Naive B cell (primary cell): ENCODE results near the gene SORCS2. TPM values are rescaled to one million over a fixed set of nuclear protein-coding genes. Genes with fewer than 3 reads are reported as not detected.

ENCODE experiments used
- ATAC-seq, 2 donors: fragments of 150-1000 bp; cut with Tn5 transposase; 2 replicates each; pipeline ENCODE4 v1.10.0; 2021; ENCODE audit warnings: low read depth in 2 of 2, mild to moderate bottlenecking in 2 of 2, moderate library complexity in 2 of 2
- DNase-seq: peaks from one replicate; pipeline ENCODE4 v3.0.0; 2022
- H3K27ac Mint-ChIP-seq, 6 donors: one replicate each; pipeline ENCODE4 v1.8.0; 2020 to 2022; ENCODE audit warnings: mild to moderate bottlenecking in 6 of 6, mixed read lengths in 6 of 6, moderate library complexity in 5 of 6, inconsistent platforms in 2 of 6
- H3K27me3 Mint-ChIP-seq, 3 donors: one replicate each; pipeline ENCODE4 v1.8.0; 2021 to 2022; ENCODE audit warnings: mixed read lengths in 3 of 3, mild to moderate bottlenecking in 1 of 3
- H3K36me3 Mint-ChIP-seq, 2 donors: one replicate each; pipeline ENCODE4 v1.8.0; 2020 to 2022; ENCODE audit warnings: mixed read lengths in 2 of 2, inconsistent platforms in 1 of 2, mild to moderate bottlenecking in 1 of 2
- H3K4me1 Mint-ChIP-seq, 3 donors: one replicate each; pipeline ENCODE4 v1.8.0; 2020 to 2022; ENCODE audit warnings: mixed read lengths in 3 of 3, inconsistent platforms in 1 of 3, mild to moderate bottlenecking in 1 of 3, moderate library complexity in 1 of 3
- H3K4me3 Mint-ChIP-seq, 8 donors: one replicate each; pipeline ENCODE4 v1.8.0; 2020 to 2022; ENCODE audit warnings: mild to moderate bottlenecking in 8 of 8, mixed read lengths in 8 of 8, moderate library complexity in 8 of 8, inconsistent platforms in 2 of 8
- H3K9me3 Mint-ChIP-seq, 7 donors: one replicate each; pipeline ENCODE4 v1.8.0; 2020 to 2022; ENCODE audit warnings: mixed read lengths in 7 of 7, mild to moderate bottlenecking in 5 of 7, inconsistent platforms in 2 of 7, moderate library complexity in 1 of 7
- polyA plus RNA-seq, 6 donors: library from polyadenylated mRNA; unstranded; fragments of 300-500 nt; fragmentation: Illumina TruSeq; gene quantifications; one replicate each; pipeline ENCODE4 v1.2.3, GENCODE V29; 2021; ENCODE audit warnings: low read depth in 6 of 6

Gene SORCS2
- polyA plus RNA-seq, 6 donors from 2014 or later, result not detected

DNA sequence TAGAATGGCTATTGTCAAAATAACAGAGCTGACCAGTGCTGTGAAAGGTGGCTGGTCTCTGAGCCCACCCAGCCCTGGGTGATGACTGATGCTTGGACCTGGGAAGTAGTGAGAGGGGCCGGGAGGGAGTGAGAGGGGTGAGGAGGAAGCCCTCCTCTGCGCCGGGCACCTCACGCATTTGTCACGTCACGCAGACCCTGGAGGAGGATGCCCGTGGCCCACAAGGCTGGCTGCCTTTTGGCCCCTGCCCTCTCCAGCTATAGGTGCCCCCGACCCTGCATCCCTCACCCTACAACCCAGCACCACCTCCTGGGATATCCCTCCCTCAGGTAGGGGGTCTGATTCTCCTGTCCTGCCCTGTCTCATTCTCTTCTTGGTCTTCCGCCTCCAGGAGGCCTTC, 539.9 kb downstream of the SORCS2 start:
- no peaks in the 10 kb centered on the region for H3K36me3 Mint-ChIP-seq
- H3K9me3 Mint-ChIP-seq, result no peaks in the 10 kb centered on the region
- DNase-seq, result no peak
- H3K4me1 Mint-ChIP-seq, result peaks cover 0 to 5% (median 0%) of the 10 kb centered on the region in 3 donors
- ATAC-seq, result no peak
- H3K27me3 Mint-ChIP-seq, result peaks cover 0 to 11% (median 7%) of the 10 kb centered on the region in 3 donors
- H3K4me3 Mint-ChIP-seq, result no peak overlapping the region
- H3K27ac Mint-ChIP-seq, result no peak overlapping the region

DNA sequence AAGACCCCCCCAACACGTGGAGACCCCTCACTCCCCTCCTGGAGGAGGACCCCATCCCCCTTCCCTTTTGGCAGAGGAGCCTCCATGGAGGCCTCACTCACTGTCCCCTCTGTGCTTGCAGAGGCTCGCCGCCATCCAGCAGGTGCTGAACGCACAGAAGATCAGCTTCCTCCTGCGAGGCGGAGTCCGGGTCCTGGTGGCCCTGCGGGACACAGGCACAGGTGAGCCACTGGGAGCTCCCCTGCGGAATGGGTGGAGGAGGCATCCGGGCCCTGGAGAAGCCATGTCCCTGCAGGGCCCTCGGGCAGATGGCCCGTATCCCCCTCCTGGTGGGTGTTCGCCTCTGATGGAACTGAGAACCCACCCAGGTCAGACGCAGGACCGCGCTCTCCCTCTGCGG, 540.9 kb downstream of the SORCS2 start:
- Mint-ChIP-seq H3K4me3 (no peak overlapping the region), H3K27ac (no peak overlapping the region), H3K27me3 (peaks cover 0 to 11% (median 7%) of the 10 kb centered on the region in 3 donors), H3K36me3 (no peaks in the 10 kb centered on the region), H3K4me1 (peaks cover 0 to 5% (median 0%) of the 10 kb centered on the region in 3 donors), H3K9me3 (no peaks in the 10 kb centered on the region)
- no peak for DNase-seq
- ATAC-seq, result no peak

GRCh38 chr4:7733801-7734650, 541.7 kb downstream of the SORCS2 start:
- Mint-ChIP-seq H3K9me3 (no peaks in the 10 kb centered on the region), H3K4me3 (peak overlapping the region in 1 of 8 donors; percentile 52), H3K4me1 (peaks cover 0 to 5% (median 0%) of the 10 kb centered on the region in 3 donors), H3K27ac (peak overlapping the region in 1 of 6 donors; percentile 51), H3K27me3 (peaks cover 0 to 11% (median under 1%) of the 10 kb centered on the region in 3 donors), H3K36me3 (no peaks in the 10 kb centered on the region)
- DNase-seq, result no peak
- no peak for ATAC-seq

- ATAC-seq (no peak), DNase-seq (no peak)
- peaks cover 0 to 5% (median 0%) of the 10 kb centered on the region in 3 donors for H3K4me1 Mint-ChIP-seq
- H3K27ac Mint-ChIP-seq, result no peak overlapping the region
- peaks cover 0 to 11% (median 0%) of the 10 kb centered on the region in 3 donors for H3K27me3 Mint-ChIP-seq
- no peak overlapping the region for H3K4me3 Mint-ChIP-seq
- H3K9me3 Mint-ChIP-seq, result no peaks in the 10 kb centered on the region
- H3K36me3 Mint-ChIP-seq, result no peaks in the 10 kb centered on the region
Observed at GRCh38 chr4:7734651-7735260, 542.4 kb downstream of the SORCS2 start.

DNA sequence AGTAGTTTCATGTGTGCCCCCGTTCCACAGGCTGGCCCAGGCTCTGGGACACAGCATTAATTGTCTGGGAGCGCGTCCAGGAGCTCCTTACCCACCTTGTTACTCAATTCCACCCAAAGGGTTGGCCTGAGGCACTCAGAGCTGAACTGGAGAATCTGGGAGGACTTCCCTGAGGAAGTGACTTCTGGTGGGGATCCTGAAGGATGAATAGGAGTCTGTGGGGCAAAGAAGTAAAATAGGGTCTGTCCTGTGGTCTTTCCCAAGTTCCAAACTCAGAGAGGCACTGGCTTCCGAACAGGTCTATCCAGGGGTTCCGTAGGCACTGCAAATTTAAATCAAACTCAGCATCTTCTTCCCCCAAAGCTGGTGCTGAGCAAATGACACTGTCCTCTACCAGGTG, 543.1 kb downstream of the SORCS2 start:
- Mint-ChIP-seq H3K36me3 (no peaks in the 10 kb centered on the region), H3K9me3 (no peaks in the 10 kb centered on the region), H3K4me3 (no peak overlapping the region), H3K4me1 (peaks cover 0 to 5% (median 0%) of the 10 kb centered on the region in 3 donors), H3K27ac (no peak overlapping the region), H3K27me3 (peaks cover 0 to 11% (median 0%) of the 10 kb centered on the region in 3 donors)
- ATAC-seq (no peak), DNase-seq (no peak)

DNA sequence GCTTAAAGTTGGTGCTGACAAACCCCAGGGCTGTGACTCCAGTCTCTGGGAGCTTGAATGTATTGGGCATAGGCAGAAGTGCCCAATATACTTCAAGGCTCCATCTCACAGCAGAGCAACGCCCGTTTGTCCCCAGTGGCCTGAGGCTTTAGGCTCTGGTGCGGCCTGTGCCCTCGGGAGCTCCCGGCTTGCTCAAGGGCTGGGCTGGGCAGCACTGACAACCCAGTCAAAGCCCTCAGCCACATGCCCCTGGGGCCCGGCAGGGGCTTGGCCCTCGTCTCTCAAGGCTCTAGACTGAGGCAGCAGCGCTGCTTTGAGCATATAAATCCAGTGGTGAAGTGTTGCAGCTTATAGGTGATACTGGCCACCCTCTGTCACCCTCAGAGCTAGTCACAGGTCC, 543.6 kb downstream of the SORCS2 start:
- Mint-ChIP-seq H3K27me3 (peaks cover 0 to 11% (median 0%) of the 10 kb centered on the region in 3 donors), H3K4me3 (no peak overlapping the region), H3K4me1 (peaks cover 0 to 5% (median 0%) of the 10 kb centered on the region in 3 donors), H3K27ac (no peak overlapping the region), H3K36me3 (no peaks in the 10 kb centered on the region), H3K9me3 (no peaks in the 10 kb centered on the region)
- DNase-seq (no peak), ATAC-seq (no peak)

- no peak for DNase-seq
- Mint-ChIP-seq H3K27me3 (peaks cover 0 to 11% (median 0%) of the 10 kb centered on the region in 3 donors), H3K4me1 (peaks cover 0 to 5% (median 0%) of the 10 kb centered on the region in 3 donors), H3K9me3 (no peaks in the 10 kb centered on the region), H3K4me3 (no peak overlapping the region), H3K27ac (no peak overlapping the region), H3K36me3 (no peaks in the 10 kb centered on the region)
- ATAC-seq, result no peak
Observed at GRCh38 chr4:7736436-7737267, 544.3 kb downstream of the SORCS2 start.

- Mint-ChIP-seq H3K27me3 (peaks cover 0 to 11% (median 0%) of the 10 kb centered on the region in 3 donors), H3K4me3 (no peak overlapping the region), H3K27ac (no peak overlapping the region), H3K4me1 (peaks cover 0 to 5% (median 0%) of the 10 kb centered on the region in 3 donors), H3K9me3 (no peaks in the 10 kb centered on the region), H3K36me3 (no peaks in the 10 kb centered on the region)
- ATAC-seq (no peak), DNase-seq (no peak)
Observed at GRCh38 chr4:7737268-7737645, 544.9 kb downstream of the SORCS2 start.

DNA sequence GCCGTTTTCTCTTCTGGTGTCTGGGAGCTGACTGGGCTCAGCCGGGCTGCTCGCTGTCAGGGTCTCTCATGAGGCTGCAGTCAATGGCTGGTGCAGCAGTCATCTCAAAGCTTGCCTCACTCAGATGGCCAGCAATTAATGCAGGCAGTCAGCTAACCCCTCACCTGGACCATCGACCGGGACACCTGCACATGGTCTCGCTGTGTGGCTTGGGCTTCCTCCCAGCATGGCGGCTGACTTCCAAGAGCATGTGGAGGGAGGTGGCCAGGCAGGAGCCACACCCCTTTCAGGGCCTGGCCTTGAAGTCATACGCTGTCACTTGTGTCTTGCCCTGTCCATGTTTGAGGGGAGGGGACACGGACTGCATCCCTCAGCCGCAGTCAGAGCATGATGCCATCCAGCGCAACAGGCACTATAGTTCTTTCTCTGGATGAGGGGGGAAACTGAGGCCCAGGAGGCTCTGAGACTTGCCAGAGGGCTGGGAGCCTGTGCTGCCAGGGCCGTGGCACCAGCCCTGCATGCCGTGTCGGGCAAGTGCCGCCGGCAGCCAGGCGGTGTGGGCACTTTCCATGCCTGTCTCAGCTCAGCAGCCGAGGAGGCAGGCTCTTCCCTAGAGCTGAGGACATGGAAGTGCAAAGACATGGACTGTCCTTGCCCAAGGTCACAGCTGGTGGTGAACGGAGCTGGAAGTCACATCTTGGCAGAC, 545.6 kb downstream of the SORCS2 start:
- Mint-ChIP-seq H3K4me1 (peaks cover 0 to 5% (median 0%) of the 10 kb centered on the region in 3 donors), H3K27ac (no peak overlapping the region), H3K27me3 (peaks cover 0 to 11% (median 0%) of the 10 kb centered on the region in 3 donors), H3K36me3 (no peaks in the 10 kb centered on the region), H3K4me3 (no peak overlapping the region), H3K9me3 (no peaks in the 10 kb centered on the region)
- no peak for ATAC-seq
- DNase-seq, result no peak

GRCh38 chr4:7738458-7739076, 546.2 kb downstream of the SORCS2 start:
- no peaks in the 10 kb centered on the region for H3K9me3 Mint-ChIP-seq
- H3K36me3 Mint-ChIP-seq, result no peaks in the 10 kb centered on the region
- DNase-seq, result no peak
- H3K4me3 Mint-ChIP-seq, result no peak overlapping the region
- H3K27me3 Mint-ChIP-seq, result peaks cover 0 to 8% (median 0%) of the 10 kb centered on the region in 3 donors
- H3K4me1 Mint-ChIP-seq, result peaks cover 0 to 5% (median 0%) of the 10 kb centered on the region in 3 donors
- H3K27ac Mint-ChIP-seq, result no peak overlapping the region
- ATAC-seq, result no peak

GRCh38 chr4:7739077-7739917, 547.0 kb downstream of the SORCS2 start:
- ATAC-seq (no peak), DNase-seq (no peak)
- Mint-ChIP-seq H3K27me3 (peaks cover 0 to 6% (median 0%) of the 10 kb centered on the region in 3 donors), H3K4me3 (no peak overlapping the region), H3K9me3 (no peaks in the 10 kb centered on the region), H3K36me3 (no peaks in the 10 kb centered on the region), H3K27ac (no peak overlapping the region), H3K4me1 (peaks cover 0 to 5% (median 4%) of the 10 kb centered on the region in 3 donors)
